Measurements from ENCODE around the gene SLC2A13. TPM values are rescaled to one million over a fixed set of nuclear protein-coding genes. Genes with fewer than 3 reads are reported as not detected.

SLC2A13 gene
- total and polyA plus RNA-seq, 10 of the 15 experiments (the other 5 are each of a cell fraction or from before 2014, with no cell fraction given): 0.05 to 3.7 (median 0.25) TPM

DNA sequence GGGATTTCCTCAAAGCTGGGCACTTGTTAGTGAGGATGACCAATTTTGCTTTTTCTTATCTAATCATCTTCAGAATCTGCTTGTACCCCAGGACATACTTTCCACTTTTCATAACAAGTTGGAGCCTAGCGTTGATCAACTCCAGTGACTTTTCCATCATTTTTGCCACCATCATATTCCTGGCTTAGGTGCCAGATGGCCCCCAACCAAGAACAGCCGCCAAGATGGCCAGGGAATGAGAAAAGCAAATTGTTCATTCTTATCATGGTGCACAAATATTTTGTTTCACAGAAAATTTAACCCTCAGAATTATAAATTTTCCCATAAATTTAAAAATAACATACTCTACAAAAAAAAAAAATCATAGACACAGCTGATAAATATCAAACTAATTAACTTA, 37.5 kb downstream of the SLC2A13 start:
- no TSS peak for BruUV-seq (replicated peaks)
- no peaks in the 10 kb centered on the region for H3K79me2 ChIP-seq (ENCODE audit: control insufficient read depth, insufficient read depth, low read length)
- DNase-seq (ENCODE audit: low read depth, low spot score): no peak
- ChIA-PET RAD21 (ENCODE audit: unreplicated experiment) (no interaction called here), POLR2A (interaction anchor here (0.7 to 1.4 kb wide), 2 partner anchors 9 to 15 kb away, joined by 3 read pairs; no protein-coding TSS in a partner anchor), CTCF (interaction anchor here (0.6 kb wide), 1 partner anchor 76 kb away, joined by 3 read pairs; no protein-coding TSS in a partner anchor), SMC1A (ENCODE audit: uncharacterized antibody, unreplicated experiment) (interaction anchor here (0.9 to 3.1 kb wide), 6 partner anchors 10 to 532 kb away, joined by 3 to 13 read pairs (median 3); no protein-coding TSS in a partner anchor)
- no peak overlapping the region for H3K27ac ChIP-seq (ENCODE audit: control insufficient read depth, insufficient read depth)
- no peak for TF ChIP-seq CREM (IDR thresholded peaks at IDR 0.05; ENCODE audit: low read depth)
- TF ChIP-seq TCF3 (IDR thresholded peaks at IDR 0.05; ENCODE audit: borderline replicate concordance, insufficient read depth, low read depth, low read length): no peak
- no peak for TF ChIP-seq IKZF2 (IDR thresholded peaks at IDR 0.05)
- TF ChIP-seq NFYA (IDR thresholded peaks at IDR 0.05; ENCODE audit: borderline replicate concordance, low read depth, low read length): no peak
- TF ChIP-seq SREBF2 (IDR thresholded peaks at IDR 0.05; ENCODE audit: low read length): no peak
- TF ChIP-seq, protein P1, sequence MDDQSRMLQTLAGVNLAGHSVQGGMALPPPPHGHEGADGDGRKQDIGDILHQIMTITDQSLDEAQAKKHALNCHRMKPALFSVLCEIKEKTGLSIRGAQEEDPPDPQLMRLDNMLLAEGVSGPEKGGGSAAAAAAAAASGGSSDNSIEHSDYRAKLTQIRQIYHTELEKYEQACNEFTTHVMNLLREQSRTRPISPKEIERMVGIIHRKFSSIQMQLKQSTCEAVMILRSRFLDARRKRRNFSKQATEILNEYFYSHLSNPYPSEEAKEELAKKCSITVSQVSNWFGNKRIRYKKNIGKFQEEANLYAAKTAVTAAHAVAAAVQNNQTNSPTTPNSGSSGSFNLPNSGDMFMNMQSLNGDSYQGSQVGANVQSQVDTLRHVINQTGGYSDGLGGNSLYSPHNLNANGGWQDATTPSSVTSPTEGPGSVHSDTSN (IDR thresholded peaks at IDR 0.05; ENCODE audit: insufficient replicate concordance, low read depth, low read length): no peak
- TF ChIP-seq ZNF622 (IDR thresholded peaks at IDR 0.05): no peak
- TF ChIP-seq, protein P2, sequence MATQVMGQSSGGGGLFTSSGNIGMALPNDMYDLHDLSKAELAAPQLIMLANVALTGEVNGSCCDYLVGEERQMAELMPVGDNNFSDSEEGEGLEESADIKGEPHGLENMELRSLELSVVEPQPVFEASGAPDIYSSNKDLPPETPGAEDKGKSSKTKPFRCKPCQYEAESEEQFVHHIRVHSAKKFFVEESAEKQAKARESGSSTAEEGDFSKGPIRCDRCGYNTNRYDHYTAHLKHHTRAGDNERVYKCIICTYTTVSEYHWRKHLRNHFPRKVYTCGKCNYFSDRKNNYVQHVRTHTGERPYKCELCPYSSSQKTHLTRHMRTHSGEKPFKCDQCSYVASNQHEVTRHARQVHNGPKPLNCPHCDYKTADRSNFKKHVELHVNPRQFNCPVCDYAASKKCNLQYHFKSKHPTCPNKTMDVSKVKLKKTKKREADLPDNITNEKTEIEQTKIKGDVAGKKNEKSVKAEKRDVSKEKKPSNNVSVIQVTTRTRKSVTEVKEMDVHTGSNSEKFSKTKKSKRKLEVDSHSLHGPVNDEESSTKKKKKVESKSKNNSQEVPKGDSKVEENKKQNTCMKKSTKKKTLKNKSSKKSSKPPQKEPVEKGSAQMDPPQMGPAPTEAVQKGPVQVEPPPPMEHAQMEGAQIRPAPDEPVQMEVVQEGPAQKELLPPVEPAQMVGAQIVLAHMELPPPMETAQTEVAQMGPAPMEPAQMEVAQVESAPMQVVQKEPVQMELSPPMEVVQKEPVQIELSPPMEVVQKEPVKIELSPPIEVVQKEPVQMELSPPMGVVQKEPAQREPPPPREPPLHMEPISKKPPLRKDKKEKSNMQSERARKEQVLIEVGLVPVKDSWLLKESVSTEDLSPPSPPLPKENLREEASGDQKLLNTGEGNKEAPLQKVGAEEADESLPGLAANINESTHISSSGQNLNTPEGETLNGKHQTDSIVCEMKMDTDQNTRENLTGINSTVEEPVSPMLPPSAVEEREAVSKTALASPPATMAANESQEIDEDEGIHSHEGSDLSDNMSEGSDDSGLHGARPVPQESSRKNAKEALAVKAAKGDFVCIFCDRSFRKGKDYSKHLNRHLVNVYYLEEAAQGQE (IDR thresholded peaks at IDR 0.05; ENCODE audit: low read depth, low read length): no peak
- no peak for TF ChIP-seq ZNF384 (IDR thresholded peaks at IDR 0.05; ENCODE audit: borderline replicate concordance, low read depth, low read length)
- no peak for TF ChIP-seq IRF4 (IDR thresholded peaks at IDR 0.05; ENCODE audit: low read depth, low read length)
- no peak for TF ChIP-seq POLR2A (IDR thresholded peaks at IDR 0.05; ENCODE audit: low read depth, low read length)
- no peak for TF ChIP-seq BHLHE40 (IDR thresholded peaks at IDR 0.05; ENCODE audit: borderline replicate concordance in 1 of 2, low read depth in 2 of 2, low read length in 1 of 2)
- no peak for TF ChIP-seq SMARCA5 (IDR thresholded peaks at IDR 0.05)
- no peak for TF ChIP-seq STAT3 (IDR thresholded peaks at IDR 0.05; ENCODE audit: low read depth, low read length)
- no peak overlapping the region for H3K9ac ChIP-seq (ENCODE audit: control insufficient read depth, insufficient read depth, low read length)
- H3K4me3 ChIP-seq: no peak overlapping the region
- FAIRE-seq: no peak
- intact Hi-C loops (cut with micrococcal nuclease; ENCODE audit: unreplicated experiment) (no loop called here), in situ Hi-C loops (cut with MboI) (no loop called here)
- no peak overlapping the region for H2AFZ ChIP-seq (ENCODE audit: control insufficient read depth, low read depth, low read length)
- H3K4me1 ChIP-seq (ENCODE audit: control insufficient read depth, insufficient read depth, low read length): no peaks in the 10 kb centered on the region
- ATAC-seq: no peak
- H3K36me3 ChIP-seq (ENCODE audit: control insufficient read depth in 2 of 2, insufficient read depth in 2 of 2, low read length in 1 of 2): no peaks in the 10 kb centered on the region
- H3K9me3 ChIP-seq (replicated peaks; ENCODE audit: control insufficient read depth, insufficient read depth, low read length): no peaks in the 10 kb centered on the region
- 76% methylated on average over 2 of the region's 2 CpGs for WGBS (ENCODE audit: insufficient coverage, insufficient replicate concordance, low lambda C conversion rate, missing lambda C conversion rate)
- no peaks in the 10 kb centered on the region for H3K27me3 ChIP-seq (replicated peaks in 1 of 2; ENCODE audit: control insufficient read depth in 2 of 2, insufficient read depth in 2 of 2, low read length in 1 of 2)
- no peak overlapping the region for H3K4me2 ChIP-seq (ENCODE audit: control insufficient read depth, insufficient read depth)
- H4K20me1 ChIP-seq (ENCODE audit: control insufficient read depth, insufficient read depth): no peaks in the 10 kb centered on the region

All from GM12878 (cell line).